Activated T-helper 9 cell treated with anti-CD3 and anti-CD28 coated beads, Interleukin-2, amount 50 U/mL, for 16 hours (primary cell): ENCODE measurements around the gene SRGAP2C.
"Not testable (repeated sequence)": the region's sequence is repeated elsewhere in the genome, so short reads cannot be mapped to it uniquely, and the experiment has no call there.

Experiments
- DNase-seq: peaks from one replicate; pipeline ENCODE4 v3.0.0-alpha.2; 2020; ENCODE audit warnings: low read depth

SRGAP2C gene

DNA sequence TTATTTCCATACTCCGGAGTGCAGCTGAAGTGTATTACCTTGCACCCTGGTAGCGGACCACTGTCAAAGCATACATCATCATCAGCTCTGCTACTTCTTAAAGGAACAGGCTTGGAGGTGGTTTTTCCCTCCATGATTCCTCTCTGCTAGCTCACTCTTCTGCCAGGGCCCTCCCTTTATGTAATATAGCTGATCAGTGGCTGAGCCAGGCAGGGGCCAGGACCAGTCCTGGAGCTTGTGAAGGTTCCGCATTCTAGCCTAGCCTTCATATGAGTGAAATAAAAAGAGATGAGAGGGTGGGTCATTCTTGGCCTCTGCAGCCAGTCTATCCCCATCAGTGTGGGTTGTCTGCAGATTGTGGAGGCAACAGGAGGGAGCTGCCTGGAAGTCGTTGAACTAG lies 200.0 kb downstream of the SRGAP2C start:
- DNase-seq: not testable (repeated sequence)

DNA sequence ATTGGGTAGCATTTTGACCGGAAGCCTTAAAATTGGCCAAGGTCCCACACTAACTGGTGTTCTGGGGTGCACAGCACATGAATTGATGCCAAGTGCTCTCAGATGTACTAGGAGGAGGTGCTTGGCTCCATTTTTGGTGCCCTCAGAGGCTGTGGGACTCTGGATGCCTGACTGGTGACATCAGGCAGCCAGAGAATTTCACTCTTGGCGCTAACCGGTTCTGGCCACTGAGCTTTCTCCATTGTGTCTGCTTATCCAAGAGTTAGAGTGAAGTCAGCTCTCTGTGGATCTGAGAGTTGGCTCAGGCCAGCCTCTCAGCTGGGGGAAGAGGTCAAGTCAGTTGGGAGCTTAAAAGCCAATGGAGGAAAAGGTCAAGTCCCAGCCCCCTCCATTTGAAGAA lies 200.4 kb downstream of the SRGAP2C start:
- DNase-seq: not testable (repeated sequence)

DNA sequence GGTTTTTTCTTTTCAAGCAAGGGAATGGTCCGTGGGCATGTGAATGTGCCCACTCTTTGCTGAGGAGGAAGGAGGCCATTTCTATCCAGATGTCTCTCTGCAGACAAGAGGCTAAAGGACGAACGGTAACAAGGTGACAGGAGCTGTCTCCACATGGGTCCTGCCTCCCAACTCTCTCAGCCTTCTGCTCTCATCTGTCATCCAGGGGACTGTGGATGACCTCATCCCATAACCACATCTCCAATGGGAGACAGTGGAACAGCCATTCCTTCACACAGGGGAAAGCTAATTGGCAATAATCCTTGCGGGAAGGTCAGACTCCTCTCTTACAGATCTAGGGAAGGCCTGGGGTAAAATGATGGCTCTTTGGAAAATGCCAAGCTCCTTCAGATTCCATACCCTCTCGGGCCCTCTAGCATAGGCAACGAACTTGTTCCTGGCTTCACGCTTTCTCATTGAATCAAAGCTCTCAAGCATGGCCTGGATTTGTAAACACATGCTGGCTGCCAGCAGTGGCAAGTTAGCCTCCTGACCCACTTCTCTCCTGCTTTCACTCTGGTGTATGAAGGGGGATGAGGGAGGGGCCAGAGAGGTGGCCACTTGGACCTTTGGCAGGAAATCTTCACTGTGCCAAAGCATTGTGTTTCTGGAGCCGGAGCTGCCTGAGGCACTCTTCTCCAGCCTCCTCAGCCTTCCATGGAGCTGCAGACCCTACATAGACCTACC lies 201.0 kb downstream of the SRGAP2C start:
- DNase-seq: not testable (repeated sequence)

DNA sequence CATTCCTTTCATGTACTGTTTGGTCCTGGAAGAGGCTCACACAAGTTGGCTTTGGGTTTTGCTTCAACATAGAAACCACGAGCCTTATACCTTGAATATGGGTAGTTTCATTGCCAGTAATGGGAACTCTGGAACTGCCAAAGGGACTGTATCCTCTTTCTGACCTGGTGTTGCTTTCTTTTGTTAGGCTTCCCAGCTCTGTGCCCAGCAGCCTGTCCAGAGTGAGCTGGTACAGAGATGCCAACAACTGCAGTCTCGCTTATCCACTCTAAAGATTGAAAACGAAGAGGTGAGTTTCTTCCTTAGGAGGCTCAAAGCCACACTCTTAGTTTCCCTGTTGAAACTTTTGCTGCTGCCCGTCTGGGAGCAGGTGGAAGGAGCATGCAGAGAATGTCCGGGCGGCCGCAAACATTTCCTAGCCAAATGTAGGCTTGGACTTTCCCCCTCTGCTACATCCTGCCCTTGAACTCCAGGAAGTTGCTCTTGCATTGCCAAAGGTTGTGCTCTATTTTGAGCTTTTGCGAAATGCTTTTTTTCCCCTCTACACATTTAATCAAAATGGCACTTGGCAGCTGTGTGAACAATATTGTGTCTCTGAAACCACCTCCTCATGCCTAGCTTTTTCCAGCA lies 201.7 kb downstream of the SRGAP2C start:
- DNase-seq: not testable (repeated sequence)

DNA sequence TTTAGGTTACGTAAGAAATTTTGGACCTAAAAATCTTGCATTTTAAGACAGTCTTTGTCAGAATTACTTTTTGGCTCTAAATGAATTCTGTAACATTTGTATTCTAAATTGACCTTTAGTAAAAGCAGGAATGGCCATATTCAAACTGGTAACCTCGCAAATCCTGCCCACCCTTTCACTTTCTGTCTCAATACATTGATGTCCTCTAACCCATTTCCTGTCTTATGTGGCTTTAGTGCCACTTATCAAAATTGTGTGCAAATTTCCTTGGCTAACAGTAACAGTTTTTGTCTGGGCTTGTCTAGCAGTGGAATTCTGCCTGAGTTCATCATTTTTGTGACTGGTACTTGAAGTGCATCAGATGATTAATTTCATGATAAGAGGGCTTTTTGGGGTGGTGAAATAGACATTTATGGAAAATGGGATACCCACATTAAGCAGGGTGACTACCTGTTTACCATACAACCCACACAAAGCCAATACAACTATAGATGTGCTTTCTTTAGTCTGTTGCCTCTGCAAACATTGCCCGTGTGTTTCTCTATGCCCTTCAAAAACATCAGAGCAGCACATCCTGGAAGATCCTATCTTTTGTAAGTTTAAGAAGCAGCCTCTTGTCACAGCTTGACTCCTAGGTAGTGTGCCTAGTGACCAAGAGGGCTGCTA lies 205.3 kb downstream of the SRGAP2C start:
- DNase-seq: not testable (repeated sequence)

DNA sequence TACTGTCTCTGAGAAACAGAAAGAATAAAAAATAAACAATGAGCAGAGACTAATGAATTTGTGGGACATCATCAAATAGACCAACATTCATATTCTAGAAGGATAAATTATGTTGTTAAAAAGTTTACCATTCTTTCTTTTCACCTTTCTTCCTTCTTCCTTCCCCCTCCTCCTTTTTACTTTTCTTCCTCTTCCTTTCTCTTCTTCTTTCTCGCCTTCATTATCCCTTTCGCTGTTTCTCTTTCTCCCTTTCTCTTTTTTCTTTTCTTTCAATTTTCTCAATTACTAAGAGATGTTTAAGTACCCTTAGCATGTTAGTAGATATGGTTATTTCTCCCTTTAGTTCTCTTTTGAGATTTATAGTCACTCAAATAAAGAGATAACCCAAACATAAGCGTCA lies 207.4 kb downstream of the SRGAP2C start:
- DNase-seq: not testable (repeated sequence)

DNA sequence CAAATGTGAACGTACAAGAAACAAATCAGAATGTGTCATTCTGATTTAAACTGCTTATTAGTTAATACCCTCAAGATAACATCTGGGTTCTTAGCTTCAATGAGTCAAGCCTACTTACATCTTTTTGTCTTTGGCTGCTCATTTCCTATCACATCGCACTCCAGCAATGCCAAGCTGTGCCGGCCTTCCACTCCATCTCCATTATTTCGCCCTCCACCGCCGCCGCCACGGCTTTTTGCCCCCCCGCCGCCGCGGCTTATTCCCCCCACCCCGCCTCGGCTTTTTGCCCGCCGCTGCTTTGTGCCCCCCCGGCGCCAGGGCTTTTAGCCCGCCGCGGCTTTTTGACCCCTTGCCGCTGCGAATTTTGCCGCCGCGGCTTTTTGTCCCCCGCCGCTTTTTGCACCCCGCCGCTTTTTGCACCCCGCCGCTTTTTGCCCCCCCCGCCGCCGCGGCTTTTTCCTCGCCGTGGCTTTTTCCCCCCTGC lies 211.0 kb downstream of the SRGAP2C start:
- not testable (repeated sequence) for DNase-seq

DNA sequence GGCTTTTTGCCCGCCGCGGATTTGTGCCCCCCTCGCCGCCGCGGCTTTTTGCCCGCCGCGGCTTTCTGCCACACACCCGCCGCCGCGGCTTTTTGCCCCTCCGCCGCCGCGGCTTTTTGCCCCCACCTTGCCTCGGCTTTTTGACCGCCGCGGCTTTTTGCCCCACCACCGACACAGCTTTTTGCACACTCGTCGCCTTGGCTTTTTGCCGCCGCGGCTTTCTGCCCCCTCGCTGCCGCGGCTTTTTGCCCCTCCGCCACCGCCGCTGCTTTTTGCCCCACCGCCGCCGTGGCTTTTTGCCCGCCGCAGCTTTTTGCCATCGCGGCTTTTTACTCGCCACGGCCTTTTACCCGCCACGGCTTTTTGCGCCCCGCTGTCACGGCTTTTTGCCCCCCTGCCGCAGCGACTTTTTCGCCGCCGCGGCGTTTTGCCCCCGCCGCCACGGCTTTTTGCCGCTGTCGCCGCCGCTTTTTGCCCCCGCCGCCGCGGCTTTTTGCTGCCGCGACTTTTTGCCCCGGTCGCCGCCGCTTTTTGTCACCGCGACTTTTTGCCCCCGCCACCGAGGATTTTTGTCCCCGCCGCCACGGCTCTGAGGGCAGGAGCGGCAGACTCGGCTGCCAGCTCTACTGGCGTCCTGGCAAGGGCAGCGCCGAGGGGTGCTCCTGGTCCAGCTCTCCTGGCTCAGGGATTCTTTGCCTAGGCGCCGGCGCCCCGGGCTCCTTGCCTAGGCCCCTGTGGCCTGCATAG lies 211.7 kb downstream of the SRGAP2C start:
- not testable (repeated sequence) for DNase-seq

DNA sequence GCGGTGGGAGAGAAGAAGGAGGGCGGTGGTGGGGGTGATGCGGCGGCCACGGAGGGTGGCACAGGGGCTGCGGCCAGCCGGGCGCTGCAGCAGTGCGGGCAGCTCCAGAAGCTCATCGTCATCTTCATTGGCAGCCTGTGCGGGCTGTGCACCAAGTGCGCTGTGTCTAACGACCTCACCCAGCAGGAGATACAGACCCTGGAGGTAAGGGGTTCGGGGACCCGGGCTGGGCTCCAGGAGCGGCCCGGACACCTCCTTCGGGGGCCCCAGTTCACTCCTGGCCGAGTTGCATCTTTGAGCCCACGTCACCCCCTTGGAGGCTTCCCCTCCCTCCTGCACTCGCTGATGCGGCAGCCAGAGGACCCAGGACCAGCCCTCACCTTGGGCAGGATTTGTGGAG lies 212.3 kb downstream of the SRGAP2C start:
- not testable (repeated sequence) for DNase-seq

DNA sequence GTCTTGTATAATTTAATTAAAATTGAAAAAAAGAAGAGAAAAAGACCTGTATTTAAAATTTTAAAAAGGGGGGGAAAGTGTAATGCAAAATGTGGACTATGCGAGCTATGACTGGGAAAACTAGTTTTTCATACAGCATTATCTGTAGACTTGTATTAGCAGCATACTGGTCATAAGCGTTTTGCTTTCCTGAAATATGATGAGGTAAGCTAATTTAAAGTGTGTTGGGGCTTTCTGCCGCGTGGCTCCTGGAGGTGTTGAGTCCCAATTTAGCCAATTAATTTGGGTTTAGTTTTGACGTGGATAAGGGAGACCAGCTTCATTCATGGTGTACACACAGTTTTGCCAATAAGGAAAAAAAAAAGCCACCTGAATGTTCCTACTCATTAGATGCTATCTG lies 214.4 kb downstream of the SRGAP2C start:
- not testable (repeated sequence) for DNase-seq

DNA sequence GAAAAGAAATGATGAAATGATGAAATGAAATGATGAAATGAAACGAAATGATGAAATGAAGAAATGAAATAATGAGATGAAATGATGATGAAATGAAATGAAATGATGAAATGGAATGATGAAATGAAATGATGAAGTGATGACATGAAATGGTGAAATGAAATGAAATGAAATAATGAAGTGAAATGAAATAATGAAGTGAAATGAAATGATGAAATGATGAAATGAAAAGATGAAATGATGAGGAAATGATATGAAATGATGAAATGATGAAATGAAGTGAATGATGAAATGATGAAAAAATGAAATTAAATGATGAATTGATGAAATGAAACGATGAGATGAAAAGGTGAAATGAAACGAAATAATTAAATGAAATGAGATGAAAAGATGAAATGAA lies 215.3 kb downstream of the SRGAP2C start:
- DNase-seq: not testable (repeated sequence)

DNA sequence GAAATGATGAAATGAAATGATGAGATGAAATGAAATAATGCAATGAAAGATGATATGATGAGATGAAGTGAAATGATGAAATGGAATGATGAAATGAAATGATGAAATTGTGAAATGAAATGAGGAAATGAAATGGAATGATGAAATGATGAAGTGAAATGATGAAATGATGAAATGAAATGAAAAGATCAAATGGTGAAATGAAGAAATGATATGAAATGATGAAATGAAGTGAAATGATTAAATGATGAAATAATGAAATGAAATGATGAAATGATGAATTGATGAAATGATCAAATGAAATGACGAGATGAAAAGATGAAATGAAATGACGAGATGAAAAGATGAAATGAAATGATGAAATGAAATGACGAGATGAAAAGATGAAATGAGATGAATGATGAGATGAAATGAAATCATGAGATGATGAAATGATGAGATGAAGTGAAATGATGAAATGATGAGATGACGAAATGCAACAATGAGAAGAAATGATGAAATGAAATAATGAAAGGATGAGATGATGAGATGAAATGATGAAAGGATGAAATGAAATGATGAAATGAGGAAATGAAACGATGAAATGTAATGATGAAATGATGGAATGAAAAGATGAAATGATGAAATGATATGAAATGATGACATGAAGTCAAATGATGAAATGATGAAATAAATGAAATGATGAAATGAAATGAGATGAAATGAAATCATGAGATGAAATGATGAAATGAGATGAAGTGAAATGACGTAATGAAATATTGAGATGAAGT lies 216.0 kb downstream of the SRGAP2C start:
- DNase-seq: not testable (repeated sequence)

DNA sequence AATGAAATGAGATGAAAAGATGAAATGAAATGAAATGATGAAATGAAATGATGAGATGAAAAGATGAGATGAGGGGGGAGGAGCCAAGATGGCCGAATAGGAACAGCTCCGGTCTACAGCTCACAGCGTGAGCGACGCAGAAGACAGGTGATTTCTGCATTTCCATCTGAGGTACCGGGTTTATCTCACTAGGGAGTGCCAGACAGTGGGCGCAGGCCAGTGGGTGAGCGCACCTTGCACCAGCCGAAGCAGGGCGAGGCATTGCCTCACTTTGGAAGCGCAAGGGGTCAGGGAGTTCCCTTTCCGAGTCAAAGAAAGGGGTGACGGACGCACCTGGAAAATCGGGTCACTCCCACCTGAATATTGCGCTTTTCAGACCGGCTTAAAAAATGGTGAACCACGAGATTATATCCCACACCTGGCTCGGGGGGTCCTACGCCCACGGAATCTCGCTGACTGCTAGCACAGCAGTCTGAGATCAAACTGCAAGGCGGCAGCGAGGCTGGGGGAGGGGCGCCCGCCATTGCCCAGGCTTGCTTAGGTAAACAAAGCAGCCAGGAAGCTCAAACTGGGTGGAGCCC lies 216.7 kb downstream of the SRGAP2C start:
- not testable (repeated sequence) for DNase-seq

DNA sequence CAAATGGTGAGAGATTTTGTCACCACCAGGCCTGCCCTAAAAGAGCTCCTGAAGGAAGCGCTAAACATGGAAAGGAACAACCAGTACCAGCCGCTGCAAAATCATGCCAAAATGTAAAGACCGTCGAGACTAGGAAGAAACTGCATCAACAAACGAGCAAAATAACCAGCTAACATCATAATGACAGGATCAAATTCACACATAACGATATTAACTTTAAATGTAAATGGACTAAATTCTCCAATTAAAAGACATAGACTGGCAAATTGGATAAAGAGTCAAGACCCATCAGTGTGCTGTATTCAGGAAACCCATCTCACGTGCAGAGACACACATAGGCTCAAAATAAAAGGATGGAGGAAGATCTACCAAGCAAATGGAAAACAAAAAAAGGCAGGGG lies 218.5 kb downstream of the SRGAP2C start:
- not testable (repeated sequence) for DNase-seq

DNA sequence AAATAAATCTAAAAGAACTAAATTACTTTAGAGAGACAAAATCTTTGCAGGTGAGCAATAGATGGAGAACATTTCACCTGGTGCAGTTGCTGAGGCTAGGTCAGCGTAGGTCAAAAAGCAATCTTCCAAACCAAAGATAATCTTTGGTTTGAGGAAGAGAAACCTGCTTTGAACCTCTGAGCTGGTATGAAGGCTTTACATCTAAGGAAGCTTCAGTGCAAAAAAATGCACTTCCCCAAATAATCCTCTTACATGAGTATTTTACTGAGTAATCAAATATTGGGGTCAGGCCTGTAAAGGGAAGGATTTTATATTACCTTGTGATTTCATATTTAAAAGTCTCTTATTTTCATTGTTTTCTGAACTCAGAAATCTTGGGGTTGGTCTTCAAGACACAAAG lies 223.6 kb downstream of the SRGAP2C start:
- no peak for DNase-seq

DNA sequence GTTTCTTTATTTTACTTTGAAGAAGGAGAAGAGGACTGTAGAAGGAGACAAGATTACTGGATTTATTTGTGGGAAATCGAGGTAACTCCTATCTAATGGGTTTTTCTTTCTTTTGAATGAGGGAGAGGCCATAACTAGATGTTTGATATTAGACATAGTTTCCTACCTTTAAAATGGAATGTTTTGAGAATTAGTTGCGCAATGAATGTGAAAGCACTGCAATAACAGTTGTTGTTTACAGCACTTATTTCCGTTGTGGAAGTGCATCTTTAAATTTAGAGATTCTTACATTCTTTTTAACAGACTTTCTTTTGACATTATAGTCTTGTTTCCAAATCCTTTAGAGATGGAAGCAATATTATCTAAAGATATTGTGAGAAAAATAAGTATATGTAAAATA lies 229.0 kb downstream of the SRGAP2C start:
- no peak for DNase-seq

DNA sequence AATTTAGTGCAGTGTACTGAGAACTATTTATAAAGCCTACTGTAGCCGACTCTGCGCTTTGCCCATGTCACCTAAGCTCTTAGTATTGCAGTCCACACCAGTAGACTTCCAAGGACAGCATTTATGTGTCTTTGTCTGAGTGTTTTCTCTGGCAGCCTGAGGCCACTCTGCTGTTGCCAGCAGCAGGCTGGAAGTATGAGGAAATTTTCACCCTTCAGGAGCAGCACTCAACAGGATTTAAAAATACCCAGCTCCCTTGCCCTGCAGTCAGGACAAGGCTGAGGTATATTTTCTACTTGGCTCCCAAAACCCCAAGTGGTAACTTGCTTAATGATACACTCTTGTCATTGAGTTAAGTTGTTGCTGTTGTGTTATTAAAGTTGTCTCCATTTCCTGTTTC lies 230.1 kb downstream of the SRGAP2C start:
- no peak for DNase-seq

DNA sequence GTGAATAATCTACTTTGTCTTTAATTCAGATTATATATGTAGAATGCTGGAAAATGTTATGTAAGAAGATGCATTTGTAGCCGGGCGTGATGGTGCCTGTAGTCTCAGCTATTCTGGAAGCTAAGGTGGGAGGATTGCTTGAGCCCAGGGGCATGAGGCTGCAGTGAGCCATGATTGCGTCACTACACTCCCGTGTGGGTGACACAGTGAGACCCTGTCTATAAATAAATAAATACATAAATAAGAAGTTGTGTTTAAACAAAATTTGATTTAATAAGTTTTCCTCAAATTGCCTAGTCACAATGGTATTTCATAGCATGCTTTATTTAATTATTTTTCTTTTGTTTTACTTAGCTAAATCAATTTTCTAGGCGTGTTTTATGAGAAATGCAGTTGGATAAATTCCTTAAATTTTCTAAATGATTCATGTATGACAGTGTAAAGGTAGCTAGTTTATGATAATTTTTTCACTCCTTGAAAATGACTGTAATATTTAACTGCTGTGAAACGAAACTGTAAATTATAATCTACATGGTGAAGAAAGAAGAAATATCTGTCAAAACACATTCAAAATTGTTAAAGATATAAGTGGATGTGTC lies 232.6 kb downstream of the SRGAP2C start:
- DNase-seq: no peak

DNA sequence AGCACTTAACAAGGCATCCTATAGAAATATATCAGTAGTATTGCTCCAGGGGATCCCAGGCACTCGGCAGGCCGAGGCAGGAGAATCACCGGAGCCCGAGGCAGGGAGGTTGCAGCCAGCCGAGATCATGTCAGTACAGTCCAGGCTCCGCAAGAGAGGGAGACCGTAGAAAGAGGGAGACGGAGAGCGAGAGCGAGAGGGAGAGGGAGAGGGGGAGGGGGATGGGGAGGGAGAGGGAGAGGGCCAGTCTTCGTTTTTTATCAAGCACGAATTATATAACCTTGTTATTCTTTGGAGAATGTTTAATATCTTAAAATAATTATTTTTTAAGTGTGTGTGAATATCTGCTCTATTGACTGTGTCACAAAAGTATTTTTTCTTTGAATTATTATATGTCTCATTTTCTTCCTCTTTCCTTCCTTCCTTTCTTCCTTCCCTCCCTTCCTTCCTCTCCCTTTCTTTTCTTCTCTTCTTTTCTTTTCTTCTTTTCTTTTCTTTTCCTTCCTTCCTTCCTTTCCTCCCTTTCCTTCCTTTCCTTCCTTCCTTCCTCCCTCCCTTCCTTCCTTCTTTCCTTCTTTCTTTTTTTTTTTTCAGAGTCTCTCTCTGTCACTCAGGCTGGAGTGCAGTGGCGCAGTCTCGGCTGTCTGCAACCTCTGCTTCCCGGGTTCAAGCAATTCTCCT lies 233.7 kb downstream of the SRGAP2C start:
- DNase-seq: no peak

DNA sequence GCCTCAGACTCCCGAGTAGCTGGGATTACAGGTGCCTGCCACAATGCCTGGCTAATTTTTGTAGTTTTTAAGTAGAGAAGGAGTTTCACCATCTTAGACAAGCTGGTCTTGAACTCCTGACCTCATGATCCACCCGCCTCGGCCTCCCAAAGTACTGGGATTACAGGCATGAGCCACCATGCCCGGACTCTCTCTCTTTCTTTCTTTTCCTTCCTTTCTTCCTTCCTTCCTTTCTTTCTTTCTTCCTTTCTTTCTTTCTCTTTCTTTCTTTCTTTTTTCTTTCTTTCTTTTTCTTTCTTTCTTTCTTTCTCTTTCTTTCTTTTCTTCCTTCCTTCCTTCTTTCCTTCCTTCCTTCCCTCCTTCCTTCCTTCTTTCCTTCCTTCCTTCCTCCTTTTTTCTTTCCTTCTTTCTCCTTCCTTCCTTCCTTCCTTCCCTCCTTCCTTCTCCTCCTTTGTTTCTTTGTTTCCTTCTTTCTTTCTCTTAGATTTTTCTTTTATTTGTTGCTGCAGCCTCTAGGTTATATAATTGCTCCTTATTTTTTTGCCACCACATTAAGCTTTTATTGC lies 234.4 kb downstream of the SRGAP2C start:
- not testable (repeated sequence) for DNase-seq
